HG02970 (cell line): ENCODE data around the gene OR4D5.

Experiments used
- ATAC-seq: cut with Tn5 transposase; IDR thresholded peaks from one replicate; pipeline ENCODE4 v1.9.1; 2021; ENCODE audit warnings: mild to moderate bottlenecking, moderate library complexity, moderate number of reproducible peaks; ENCODE audit not compliant: unreplicated experiment, low FRiP score

The OR4D5 gene

GRCh38 chr11:123939317-123939716 is at the start of gene OR4D5:
OR4D5 (plus strand) TSS chr11:123939617; CDS start chr11:123939617, 0 bp downstream.
- no peak for ATAC-seq

GRCh38 chr11:123892031-123892430 is 47.4 kb upstream of the OR4D5 start:
- ATAC-seq, result no peak

- ATAC-seq, result no peak
Measured at GRCh38 chr11:123899792-123900191, 39.6 kb upstream of the OR4D5 start.

GRCh38 chr11:123901867-123902266 is 37.5 kb upstream of the OR4D5 start, which contains the start of gene OR8D4:
OR8D4 (plus strand) TSS chr11:123902167; CDS start chr11:123906432, 4,265 bp downstream.
- ATAC-seq, result no peak

GRCh38 chr11:123903932-123904331 is 35.5 kb upstream of the OR4D5 start:
- ATAC-seq, result no peak

GRCh38 chr11:123904932-123905331 is 34.5 kb upstream of the OR4D5 start:
- no peak for ATAC-seq

- ATAC-seq, result no peak
Measured at GRCh38 chr11:123905826-123906225, 33.6 kb upstream of the OR4D5 start.

- ATAC-seq, result no peak
Measured at GRCh38 chr11:123920943-123921342, 18.5 kb upstream of the OR4D5 start.

- no peak for ATAC-seq
Measured at GRCh38 chr11:123924027-123924426, 15.4 kb upstream of the OR4D5 start.

GRCh38 chr11:123942413-123942812 is 3.0 kb downstream of the OR4D5 start:
- no peak for ATAC-seq

GRCh38 chr11:123943738-123944137 is 4.3 kb downstream of the OR4D5 start, which contains the start of gene OR6T1:
OR6T1 (minus strand) TSS chr11:123943838; CDS start chr11:123943838, 0 bp downstream.
- ATAC-seq, result no peak

GRCh38 chr11:123945132-123945531 is 5.7 kb downstream of the OR4D5 start:
- ATAC-seq, result no peak

GRCh38 chr11:123956752-123957151 is 17.3 kb downstream of the OR4D5 start:
- no peak for ATAC-seq

- ATAC-seq, result no peak
Measured at GRCh38 chr11:123973816-123974215, 34.4 kb downstream of the OR4D5 start.

- no peak for ATAC-seq
Measured at GRCh38 chr11:123976770-123977560, 37.5 kb downstream of the OR4D5 start.

GRCh38 chr11:123977731-123978347 is 38.4 kb downstream of the OR4D5 start, which contains the start of gene OR10S1:
OR10S1 (minus strand) TSS chr11:123977781; CDS start chr11:123977664, 117 bp downstream.
- ATAC-seq, result no peak

- no peak for ATAC-seq
Measured at GRCh38 chr11:123979311-123979710, 39.9 kb downstream of the OR4D5 start.
